Measurements from ENCODE around the gene TDRD1.

The TDRD1 gene

GRCh38 chr10:114179148-114179547 is at the start of gene TDRD1:
Gene TDRD1, plus strand, starts transcription at chr10:114179353. Its CDS starts 8,479 bp downstream, at chr10:114187832.
- no peak for TF ChIP-seq EZH2phosphoT487 (IDR thresholded peaks at IDR 0.05; ENCODE audit: borderline replicate concordance, low read length)
- H3K36me3 ChIP-seq (ENCODE audit: control insufficient read depth, low read length), result no peaks in the 10 kb centered on the region
- no peak within 1 kb of the TSS for H3K27ac ChIP-seq (ENCODE audit: low read depth, low read length)
- no peak within 1 kb of the TSS for H3K4me2 ChIP-seq (ENCODE audit: low read length)
- H3K9me2 ChIP-seq (replicated peaks; ENCODE audit: control insufficient read depth, low read length), result no peaks in the 10 kb centered on the region
- no peaks in the 10 kb centered on the region for H3K9me3 ChIP-seq (ENCODE audit: control insufficient read depth, insufficient read depth, low read length)
- H4K20me1 ChIP-seq (ENCODE audit: control insufficient read depth, insufficient read depth, low read depth, low read length), result no peaks in the 10 kb centered on the region
- no peak within 1 kb of the TSS for H3K4me3 ChIP-seq (ENCODE audit: low read length)
- H3K27me3 ChIP-seq (ENCODE audit: control insufficient read depth, low read length), result peaks cover 15% of the 10 kb centered on the region
- H3K79me2 ChIP-seq (ENCODE audit: control insufficient read depth, low read length), result no peaks in the 10 kb centered on the region
- H3F3A ChIP-seq (ENCODE audit: control insufficient read depth, insufficient read depth), result no peaks in the 10 kb centered on the region
- H3K4me1 ChIP-seq (ENCODE audit: control insufficient read depth, low read length), result peaks cover 8% of the 10 kb centered on the region

GRCh38 chr10:114131094-114131493 is 48.1 kb upstream of the TDRD1 start:
- H3F3A ChIP-seq (ENCODE audit: control insufficient read depth, insufficient read depth), result 0 out of 2 replicates have a peak, but pooled peaks cover 2% of the 10 kb centered on the region
- H3K4me3 ChIP-seq (ENCODE audit: low read length), result no peak overlapping the region
- peaks cover 8% of the 10 kb centered on the region for H3K4me1 ChIP-seq (ENCODE audit: control insufficient read depth, low read length)
- TF ChIP-seq EZH2phosphoT487 (IDR thresholded peaks at IDR 0.05; ENCODE audit: borderline replicate concordance, low read length) (no peak), CTCF (IDR thresholded peaks at IDR 0.05; ENCODE audit: low read depth, low read length, poor library complexity, severe bottlenecking) (no peak)
- 0 out of 2 replicates have a peak, but pooled peaks cover 3% of the 10 kb centered on the region for H4K20me1 ChIP-seq (ENCODE audit: control insufficient read depth, insufficient read depth, low read depth, low read length)
- H3K27ac ChIP-seq (ENCODE audit: low read depth, low read length), result no peak overlapping the region
- H3K36me3 ChIP-seq (ENCODE audit: control insufficient read depth, low read length), result no peaks in the 10 kb centered on the region
- H3K27me3 ChIP-seq (ENCODE audit: control insufficient read depth, low read length), result no peaks in the 10 kb centered on the region
- no peaks in the 10 kb centered on the region for H3K79me2 ChIP-seq (ENCODE audit: control insufficient read depth, low read length)
- H3K9me2 ChIP-seq (replicated peaks; ENCODE audit: control insufficient read depth, low read length), result no peaks in the 10 kb centered on the region
- H3K4me2 ChIP-seq (ENCODE audit: low read length), result peak overlapping the region; percentile 29; the same call in 1 of the 2 replicates
- no peaks in the 10 kb centered on the region for H3K9me3 ChIP-seq (ENCODE audit: control insufficient read depth, insufficient read depth, low read length)

- Histone ChIP-seq H4K20me1 (ENCODE audit: control insufficient read depth, insufficient read depth, low read depth, low read length) (0 out of 2 replicates have a peak, but pooled peaks cover 3% of the 10 kb centered on the region), H3K4me2 (ENCODE audit: low read length) (no peak overlapping the region), H3K4me3 (ENCODE audit: low read length) (no peak overlapping the region), H3K4me1 (ENCODE audit: control insufficient read depth, low read length) (peaks cover 8% of the 10 kb centered on the region), H3K27ac (ENCODE audit: low read depth, low read length) (no peak overlapping the region), H3K27me3 (ENCODE audit: control insufficient read depth, low read length) (no peaks in the 10 kb centered on the region), H3F3A (ENCODE audit: control insufficient read depth, insufficient read depth) (0 out of 2 replicates have a peak, but pooled peaks cover 2% of the 10 kb centered on the region), H3K79me2 (ENCODE audit: control insufficient read depth, low read length) (no peaks in the 10 kb centered on the region), H3K9me2 (replicated peaks; ENCODE audit: control insufficient read depth, low read length) (no peaks in the 10 kb centered on the region), H3K36me3 (ENCODE audit: control insufficient read depth, low read length) (no peaks in the 10 kb centered on the region), H3K9me3 (ENCODE audit: control insufficient read depth, insufficient read depth, low read length) (no peaks in the 10 kb centered on the region)
- TF ChIP-seq CTCF (IDR thresholded peaks at IDR 0.05; ENCODE audit: low read depth, low read length, poor library complexity, severe bottlenecking), result no peak
- TF ChIP-seq EZH2phosphoT487 (IDR thresholded peaks at IDR 0.05; ENCODE audit: borderline replicate concordance, low read length), result no peak
These were observed 43.7 kb upstream of the TDRD1 start for GRCh38 chr10:114135476-114135875.

- Histone ChIP-seq H3K4me3 (ENCODE audit: low read length) (no peak overlapping the region), H3K36me3 (ENCODE audit: control insufficient read depth, low read length) (peaks cover 3% of the 10 kb centered on the region; the same call in 1 of the 2 replicates), H3K27ac (ENCODE audit: low read depth, low read length) (no peak overlapping the region), H3K4me1 (ENCODE audit: control insufficient read depth, low read length) (no peaks in the 10 kb centered on the region), H3K27me3 (ENCODE audit: control insufficient read depth, low read length) (no peaks in the 10 kb centered on the region), H3K4me2 (ENCODE audit: low read length) (no peak overlapping the region), H3F3A (ENCODE audit: control insufficient read depth, insufficient read depth) (no peaks in the 10 kb centered on the region), H3K9me3 (ENCODE audit: control insufficient read depth, insufficient read depth, low read length) (no peaks in the 10 kb centered on the region), H4K20me1 (ENCODE audit: control insufficient read depth, insufficient read depth, low read depth, low read length) (no peaks in the 10 kb centered on the region), H3K79me2 (ENCODE audit: control insufficient read depth, low read length) (no peaks in the 10 kb centered on the region), H3K9me2 (replicated peaks; ENCODE audit: control insufficient read depth, low read length) (no peaks in the 10 kb centered on the region)
- no peak for TF ChIP-seq CTCF (IDR thresholded peaks at IDR 0.05; ENCODE audit: low read depth, low read length, poor library complexity, severe bottlenecking)
- no peak for TF ChIP-seq EZH2phosphoT487 (IDR thresholded peaks at IDR 0.05; ENCODE audit: borderline replicate concordance, low read length)
These were observed 40.6 kb upstream of the TDRD1 start for GRCh38 chr10:114138581-114138980.
